Vagina (tissue), 2 donors: ENCODE measurements around the gene SYDE2. TPM values are rescaled to one million over a fixed set of nuclear protein-coding genes. Genes with fewer than 3 reads are reported as not detected.

Experiments used
- DNase-seq, 2 donors: peaks; one replicate each; pipeline ENCODE4 v3.0.0-alpha.2; 2017; ENCODE audit errors: extremely low spot score in 2 of 2
- H3K27ac ChIP-seq: fragments of 200-600 bp; sonication (generic); one replicate; pipeline ENCODE4 v1.5.1; 2019
- H3K27me3 ChIP-seq: fragments of 200-600 bp; sonication (generic); one replicate; pipeline ENCODE4 v1.5.1; 2019
- H3K36me3 ChIP-seq, 2 donors: fragments of 200-600 bp; sonication (generic); one replicate each; pipeline ENCODE4 v1.5.1; 2017 to 2019
- H3K4me1 ChIP-seq: fragments of 200-600 bp; sonication (generic); one replicate; pipeline ENCODE4 v1.5.1; 2019
- H3K4me3 ChIP-seq, 2 donors: fragments of 200-600 bp; sonication (generic); 1 replicate in 1 of 2; 2 replicates in 1 of 2; pipeline ENCODE4 v1.5.1; 2016 to 2019
- H3K9me3 ChIP-seq: fragments of 200-600 bp; sonication (generic); one replicate; pipeline ENCODE4 v1.5.1; 2019
- POLR2A ChIP-seq, 2 donors: fragments of 450-650 bp; IDR thresholded peaks; one replicate each; pipeline ENCODE4 v1.6.1; 2017; ENCODE audit warnings: antibody characterized with exemption in 2 of 2, mild to moderate bottlenecking in 2 of 2, moderate library complexity in 2 of 2
- POLR2AphosphoS5 ChIP-seq, 2 donors: sonication (generic); formaldehyde crosslinking; IDR thresholded peaks; one replicate each; pipeline ENCODE4 v1.9.0; 2017; ENCODE audit warnings: antibody characterized with exemption in 2 of 2, mild to moderate bottlenecking in 2 of 2, low read depth in 1 of 2; ENCODE audit not compliant: insufficient read depth in 1 of 2
- intact Hi-C: fragments of 100-400 bp; cut with DNase I; formaldehyde crosslinking; loops from one replicate; pipeline ENCODE4 v1.15.1; 2023
- total RNA-seq: library from RNA; depleted of rRNA; stranded (reverse); fragments of >200 nt; gene quantifications from one replicate; pipeline ENCODE4 v1.2.3, GENCODE V29; 2016
- TF ChIP-seq, protein P1 (sequence below), 3 experiments: fragments of 450-650 bp in 2 of 3; fragments of 200-600 bp in 1 of 3; sonication (generic) in 1 of 3; IDR thresholded peaks; one replicate each; pipeline ENCODE4 v1.5.1; 2017 to 2019; ENCODE audit warnings: antibody characterized with exemption in 3 of 3, mild to moderate bottlenecking in 2 of 3, moderate library complexity in 2 of 3

Gene SYDE2
- total RNA-seq, 1 donor from 2014 or later = 4.7 TPM

GRCh38 chr1:85118751-85119150 is 82.1 kb downstream of the SYDE2 start:
- Histone ChIP-seq H3K27ac (no peak overlapping the region), H3K27me3 (no peaks in the 10 kb centered on the region), H3K36me3 (no peaks in the 10 kb centered on the region), H3K4me1 (no peaks in the 10 kb centered on the region), H3K4me3 (no peak overlapping the region), H3K9me3 (no peaks in the 10 kb centered on the region)
- intact Hi-C loops = loop anchor here (5.0 kb wide), 1 partner anchor 129 kb away; no protein-coding TSS in a partner anchor
- TF ChIP-seq POLR2A (IDR thresholded peaks at IDR 0.05) (no peak), POLR2AphosphoS5 (IDR thresholded peaks at IDR 0.05; ENCODE audit: insufficient read depth in 1 of 2, low read depth in 1 of 2) (no peak)
- TF ChIP-seq, protein P1, sequence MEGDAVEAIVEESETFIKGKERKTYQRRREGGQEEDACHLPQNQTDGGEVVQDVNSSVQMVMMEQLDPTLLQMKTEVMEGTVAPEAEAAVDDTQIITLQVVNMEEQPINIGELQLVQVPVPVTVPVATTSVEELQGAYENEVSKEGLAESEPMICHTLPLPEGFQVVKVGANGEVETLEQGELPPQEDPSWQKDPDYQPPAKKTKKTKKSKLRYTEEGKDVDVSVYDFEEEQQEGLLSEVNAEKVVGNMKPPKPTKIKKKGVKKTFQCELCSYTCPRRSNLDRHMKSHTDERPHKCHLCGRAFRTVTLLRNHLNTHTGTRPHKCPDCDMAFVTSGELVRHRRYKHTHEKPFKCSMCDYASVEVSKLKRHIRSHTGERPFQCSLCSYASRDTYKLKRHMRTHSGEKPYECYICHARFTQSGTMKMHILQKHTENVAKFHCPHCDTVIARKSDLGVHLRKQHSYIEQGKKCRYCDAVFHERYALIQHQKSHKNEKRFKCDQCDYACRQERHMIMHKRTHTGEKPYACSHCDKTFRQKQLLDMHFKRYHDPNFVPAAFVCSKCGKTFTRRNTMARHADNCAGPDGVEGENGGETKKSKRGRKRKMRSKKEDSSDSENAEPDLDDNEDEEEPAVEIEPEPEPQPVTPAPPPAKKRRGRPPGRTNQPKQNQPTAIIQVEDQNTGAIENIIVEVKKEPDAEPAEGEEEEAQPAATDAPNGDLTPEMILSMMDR (IDR thresholded peaks at IDR 0.05) = no peak
- DNase-seq = no peak

- Histone ChIP-seq H3K27me3 (no peaks in the 10 kb centered on the region), H3K36me3 (no peaks in the 10 kb centered on the region), H3K27ac (no peak overlapping the region), H3K4me3 (no peak overlapping the region), H3K4me1 (no peaks in the 10 kb centered on the region), H3K9me3 (no peaks in the 10 kb centered on the region)
- intact Hi-C loops = loop anchor here (5.0 kb wide), 1 partner anchor 130 kb away; no protein-coding TSS in a partner anchor
- TF ChIP-seq, protein P1 (IDR thresholded peaks at IDR 0.05) = no peak
- no peak for TF ChIP-seq POLR2A (IDR thresholded peaks at IDR 0.05)
- TF ChIP-seq POLR2AphosphoS5 (IDR thresholded peaks at IDR 0.05; ENCODE audit: insufficient read depth in 1 of 2, low read depth in 1 of 2) = no peak
- DNase-seq = no peak
Observed at GRCh38 chr1:85116856-85117255, 84.0 kb downstream of the SYDE2 start.

- no peak for DNase-seq
- Histone ChIP-seq H3K27me3 (no peaks in the 10 kb centered on the region), H3K4me3 (no peak overlapping the region), H3K4me1 (no peaks in the 10 kb centered on the region), H3K36me3 (no peaks in the 10 kb centered on the region), H3K9me3 (no peaks in the 10 kb centered on the region), H3K27ac (no peak overlapping the region)
- intact Hi-C loops = loop anchor here (5.0 kb wide), 1 partner anchor 131 kb away; no protein-coding TSS in a partner anchor
- TF ChIP-seq POLR2A (IDR thresholded peaks at IDR 0.05) (no peak), POLR2AphosphoS5 (IDR thresholded peaks at IDR 0.05; ENCODE audit: insufficient read depth in 1 of 2, low read depth in 1 of 2) (no peak)
- TF ChIP-seq, protein P1 (IDR thresholded peaks at IDR 0.05) = no peak
Observed at GRCh38 chr1:85115933-85116332, 84.9 kb downstream of the SYDE2 start.

- Histone ChIP-seq H3K4me1 (no peaks in the 10 kb centered on the region), H3K27ac (no peak overlapping the region), H3K27me3 (no peaks in the 10 kb centered on the region), H3K36me3 (no peaks in the 10 kb centered on the region), H3K9me3 (no peaks in the 10 kb centered on the region), H3K4me3 (no peak overlapping the region)
- intact Hi-C loops = no loop called here
- no peak for TF ChIP-seq POLR2A (IDR thresholded peaks at IDR 0.05)
- no peak for TF ChIP-seq POLR2AphosphoS5 (IDR thresholded peaks at IDR 0.05; ENCODE audit: insufficient read depth in 1 of 2, low read depth in 1 of 2)
- TF ChIP-seq, protein P1 (IDR thresholded peaks at IDR 0.05) = no peak
- no peak for DNase-seq
Observed at GRCh38 chr1:85111695-85112094, 89.1 kb downstream of the SYDE2 start.

DNA sequence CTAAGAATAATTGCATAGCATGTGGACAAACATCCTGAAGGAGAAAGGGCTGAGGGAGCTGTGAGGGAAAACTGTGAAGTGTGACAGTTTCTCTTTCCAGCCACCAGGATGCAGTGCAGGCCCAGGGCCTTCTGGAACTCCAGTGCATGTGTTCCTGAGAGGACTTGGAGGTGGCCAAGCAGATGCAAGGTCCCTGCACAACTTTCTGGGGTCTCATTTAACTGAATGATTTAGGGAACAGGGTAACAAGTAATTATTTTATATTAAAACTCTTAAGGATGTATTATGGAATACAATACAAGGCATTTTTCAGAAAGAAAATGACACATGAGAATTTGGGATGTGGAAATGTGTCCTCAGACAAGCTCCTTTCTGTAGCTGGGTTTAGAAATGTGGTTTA is 91.3 kb downstream of the SYDE2 start:
- TF ChIP-seq, protein P1 (IDR thresholded peaks at IDR 0.05) = peak; percentile 31 to 73 (median 34)
- TF ChIP-seq POLR2AphosphoS5 (IDR thresholded peaks at IDR 0.05; ENCODE audit: insufficient read depth in 1 of 2, low read depth in 1 of 2) (no peak), POLR2A (IDR thresholded peaks at IDR 0.05) (no peak)
- intact Hi-C loops = no loop called here
- Histone ChIP-seq H3K27me3 (no peaks in the 10 kb centered on the region), H3K36me3 (no peaks in the 10 kb centered on the region), H3K4me3 (no peak overlapping the region), H3K4me1 (no peaks in the 10 kb centered on the region), H3K9me3 (no peaks in the 10 kb centered on the region), H3K27ac (no peak overlapping the region)
- no peak for DNase-seq
